ENCODE data around the gene UGT2A3.

The UGT2A3 gene

GRCh38 chr4:68892861-68893260 lies 58.7 kb downstream of the UGT2A3 start:
- TF ChIP-seq, protein P1, sequence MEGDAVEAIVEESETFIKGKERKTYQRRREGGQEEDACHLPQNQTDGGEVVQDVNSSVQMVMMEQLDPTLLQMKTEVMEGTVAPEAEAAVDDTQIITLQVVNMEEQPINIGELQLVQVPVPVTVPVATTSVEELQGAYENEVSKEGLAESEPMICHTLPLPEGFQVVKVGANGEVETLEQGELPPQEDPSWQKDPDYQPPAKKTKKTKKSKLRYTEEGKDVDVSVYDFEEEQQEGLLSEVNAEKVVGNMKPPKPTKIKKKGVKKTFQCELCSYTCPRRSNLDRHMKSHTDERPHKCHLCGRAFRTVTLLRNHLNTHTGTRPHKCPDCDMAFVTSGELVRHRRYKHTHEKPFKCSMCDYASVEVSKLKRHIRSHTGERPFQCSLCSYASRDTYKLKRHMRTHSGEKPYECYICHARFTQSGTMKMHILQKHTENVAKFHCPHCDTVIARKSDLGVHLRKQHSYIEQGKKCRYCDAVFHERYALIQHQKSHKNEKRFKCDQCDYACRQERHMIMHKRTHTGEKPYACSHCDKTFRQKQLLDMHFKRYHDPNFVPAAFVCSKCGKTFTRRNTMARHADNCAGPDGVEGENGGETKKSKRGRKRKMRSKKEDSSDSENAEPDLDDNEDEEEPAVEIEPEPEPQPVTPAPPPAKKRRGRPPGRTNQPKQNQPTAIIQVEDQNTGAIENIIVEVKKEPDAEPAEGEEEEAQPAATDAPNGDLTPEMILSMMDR (IDR thresholded peaks at IDR 0.05) = no peak

DNA sequence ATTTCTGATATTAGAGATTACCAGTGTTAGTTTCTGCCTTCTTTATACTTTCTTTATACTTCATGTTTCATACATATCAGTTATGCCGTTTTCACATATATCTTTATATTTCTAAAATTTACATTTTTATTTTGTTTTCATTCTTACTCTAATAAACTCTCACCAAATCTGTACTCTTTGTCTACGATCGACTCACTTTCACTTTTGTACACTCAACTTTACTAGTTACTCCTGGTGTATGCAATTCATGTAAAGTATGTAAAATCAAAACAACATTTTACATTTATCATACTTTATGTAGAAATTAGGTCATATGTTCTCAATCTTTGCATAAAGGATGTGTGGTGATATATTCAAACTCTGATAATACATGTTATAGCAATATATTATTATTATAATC lies 59.9 kb downstream of the UGT2A3 start:
- TF ChIP-seq, protein P1 (IDR thresholded peaks at IDR 0.05) = no peak

GRCh38 chr4:68885545-68885944 lies 66.1 kb downstream of the UGT2A3 start:
- TF ChIP-seq, protein P1 (IDR thresholded peaks at IDR 0.05) = no peak

- TF ChIP-seq, protein P1 (IDR thresholded peaks at IDR 0.05) = no peak
These were observed 67.7 kb downstream of the UGT2A3 start for GRCh38 chr4:68883870-68884269.
